Measurements from ENCODE around the gene FOXO4. TPM values are rescaled to one million over a fixed set of nuclear protein-coding genes. Genes with fewer than 3 reads are reported as not detected.

The FOXO4 gene
- total RNA-seq, 1 donor = 22.4 TPM

DNA sequence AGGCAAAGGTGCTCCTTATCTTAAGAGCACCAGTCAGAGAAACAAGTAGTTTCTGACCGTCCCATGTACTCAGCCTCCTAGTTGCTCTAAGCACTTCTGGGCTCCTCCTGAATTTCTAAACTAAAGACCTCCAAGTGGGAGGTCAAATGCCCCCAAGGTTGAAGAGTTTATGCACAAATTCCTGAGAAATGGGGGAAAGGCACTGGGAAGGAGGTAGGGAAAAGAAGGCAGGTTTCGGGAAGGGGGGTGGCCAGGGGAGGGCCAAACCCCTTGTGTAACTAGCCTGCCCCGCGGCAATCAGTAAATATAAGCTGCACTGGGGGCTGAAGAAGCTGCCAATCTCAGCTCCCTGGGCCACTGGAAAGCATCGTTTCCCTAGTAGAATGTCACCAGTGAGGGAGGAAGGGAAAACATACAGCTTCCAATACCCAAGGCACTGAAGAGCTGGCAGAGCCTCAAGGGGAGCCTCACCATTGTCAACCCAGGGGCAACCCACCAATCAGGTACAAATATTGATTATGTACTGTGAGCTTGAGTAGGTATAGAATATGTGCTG, 3.4 kb downstream of the FOXO4 start:
- DNase-seq (ENCODE audit: low read depth in 2 of 3, low spot score in 2 of 3) = no peak

DNA sequence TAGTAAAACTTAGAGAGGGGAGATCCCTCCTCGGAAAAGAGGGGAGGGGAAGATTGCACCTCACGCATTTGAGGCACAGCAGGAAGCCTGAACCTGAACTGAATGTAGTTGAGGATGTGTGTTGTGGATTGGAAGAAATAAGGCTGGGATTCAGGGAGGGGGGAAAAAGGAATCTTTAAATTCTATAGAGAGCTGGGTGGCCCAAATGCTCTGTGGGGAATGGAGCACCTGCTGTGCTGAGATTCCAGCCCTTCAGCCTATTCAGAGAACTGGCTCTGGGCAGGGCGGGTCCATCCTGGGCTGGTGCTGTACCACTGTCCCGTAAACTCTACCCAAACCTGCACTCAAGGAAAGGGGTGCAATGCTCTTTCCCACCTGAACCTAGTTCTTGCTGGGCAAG, 4.1 kb downstream of the FOXO4 start:
- DNase-seq (ENCODE audit: low read depth in 2 of 3, low spot score in 2 of 3) = no peak

DNA sequence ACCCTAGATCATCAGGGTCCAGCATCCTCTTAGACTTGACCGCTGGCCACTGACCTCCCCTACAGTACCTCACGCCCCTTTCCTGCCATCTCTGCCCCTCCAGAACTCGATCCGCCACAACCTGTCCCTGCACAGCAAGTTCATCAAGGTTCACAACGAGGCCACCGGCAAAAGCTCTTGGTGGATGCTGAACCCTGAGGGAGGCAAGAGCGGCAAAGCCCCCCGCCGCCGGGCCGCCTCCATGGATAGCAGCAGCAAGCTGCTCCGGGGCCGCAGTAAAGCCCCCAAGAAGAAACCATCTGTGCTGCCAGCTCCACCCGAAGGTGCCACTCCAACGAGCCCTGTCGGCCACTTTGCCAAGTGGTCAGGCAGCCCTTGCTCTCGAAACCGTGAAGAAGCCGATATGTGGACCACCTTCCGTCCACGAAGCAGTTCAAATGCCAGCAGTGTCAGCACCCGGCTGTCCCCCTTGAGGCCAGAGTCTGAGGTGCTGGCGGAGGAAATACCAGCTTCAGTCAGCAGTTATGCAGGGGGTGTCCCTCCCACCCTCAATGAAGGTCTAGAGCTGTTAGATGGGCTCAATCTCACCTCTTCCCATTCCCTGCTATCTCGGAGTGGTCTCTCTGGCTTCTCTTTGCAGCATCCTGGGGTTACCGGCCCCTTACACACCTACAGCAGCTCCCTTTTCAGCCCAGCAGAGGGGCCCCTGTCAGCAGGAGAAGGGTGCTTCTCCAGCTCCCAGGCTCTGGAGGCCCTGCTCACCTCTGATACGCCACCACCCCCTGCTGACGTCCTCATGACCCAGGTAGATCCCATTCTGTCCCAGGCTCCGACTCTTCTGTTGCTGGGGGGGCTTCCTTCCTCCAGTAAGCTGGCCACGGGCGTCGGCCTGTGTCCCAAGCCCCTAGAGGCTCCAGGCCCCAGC, 5.2 kb downstream of the FOXO4 start:
- no peak for DNase-seq (ENCODE audit: low read depth in 2 of 3, low spot score in 2 of 3)

DNA sequence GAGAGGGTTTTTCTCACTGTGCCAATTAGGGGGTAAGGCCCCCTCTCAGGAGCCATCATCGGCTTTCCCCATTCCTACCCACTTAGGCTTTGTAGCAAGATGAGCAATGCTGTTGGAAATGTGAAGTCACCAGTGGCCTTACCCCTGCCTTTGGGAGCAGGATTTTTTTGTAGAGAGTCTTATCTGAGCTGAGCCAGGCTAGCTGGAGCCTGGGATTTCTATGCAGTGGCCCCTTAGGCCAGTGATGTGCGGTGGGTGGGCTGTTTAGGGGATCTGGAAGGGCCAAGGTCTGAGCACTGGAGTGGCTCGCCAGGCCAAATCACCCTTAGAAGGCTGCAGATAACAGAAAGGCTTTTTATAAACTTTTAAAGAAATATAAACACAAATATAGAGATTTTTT, 6.6 kb downstream of the FOXO4 start:
- no peak for DNase-seq (ENCODE audit: low read depth in 2 of 3, low spot score in 2 of 3)

DNA sequence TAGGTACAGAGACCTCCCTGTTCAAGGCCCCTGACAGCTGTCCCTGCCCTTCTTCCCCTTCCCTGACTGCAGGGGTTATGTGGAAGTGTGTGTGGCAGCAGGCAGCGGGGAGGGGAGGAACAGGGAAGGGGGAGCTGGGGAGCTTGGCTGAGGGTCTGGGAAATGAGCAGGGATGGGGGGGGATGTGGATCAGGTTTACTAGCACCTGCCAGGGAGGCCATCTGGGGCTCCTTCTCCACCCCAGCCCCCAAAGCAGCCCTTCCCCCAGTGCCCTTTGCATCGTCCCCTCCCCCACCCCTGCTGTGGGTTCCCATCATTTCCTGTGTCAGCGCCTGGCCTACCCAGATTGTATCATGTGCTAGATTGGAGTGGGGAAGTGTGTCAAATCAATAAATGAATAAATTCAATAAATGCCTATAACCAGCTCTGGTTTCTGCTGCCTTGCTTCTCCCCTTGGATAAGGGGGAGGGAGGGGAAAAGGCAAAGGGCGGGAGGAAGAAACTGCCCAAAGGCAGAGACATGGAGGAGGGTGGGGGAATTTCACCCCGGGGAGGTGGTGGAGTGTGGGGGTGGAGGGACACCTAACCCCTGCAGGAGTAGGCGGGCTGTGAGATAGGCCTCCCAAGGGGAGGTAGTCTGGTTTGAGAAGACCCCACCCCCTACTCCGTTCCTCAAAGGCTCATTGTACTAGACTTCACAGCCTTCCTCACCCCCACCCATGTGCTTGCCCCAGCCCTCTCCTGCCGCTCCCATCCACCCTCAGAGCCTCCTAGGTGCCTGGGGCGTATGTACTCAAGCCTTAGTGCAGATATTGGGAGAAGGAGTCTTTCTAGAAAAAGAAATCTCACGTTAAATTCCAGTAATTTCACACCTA, 7.7 kb downstream of the FOXO4 start:
- peak in 2 of 3 donors; percentile 60 to 84 for DNase-seq (ENCODE audit: low read depth in 2 of 3, low spot score in 2 of 3)

DNA sequence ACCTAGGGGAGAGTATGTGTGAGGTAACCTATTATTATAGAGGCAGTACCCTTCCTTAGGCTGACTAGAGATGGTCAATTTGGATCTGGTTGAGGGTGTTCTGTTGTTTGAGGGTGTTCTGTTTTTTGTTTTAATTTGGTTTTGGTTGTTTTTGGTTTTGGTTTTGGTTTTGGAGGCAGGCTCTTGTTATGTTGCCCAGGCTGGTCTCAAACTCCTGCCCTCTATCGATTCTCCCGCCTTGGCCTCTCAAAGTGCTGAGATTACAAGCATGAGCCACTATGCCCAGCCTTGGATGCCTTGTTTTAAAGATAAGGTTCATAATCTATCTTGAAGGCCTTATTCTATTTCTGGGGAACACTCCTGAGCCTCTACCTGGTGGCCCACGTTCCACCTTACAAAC, 10.0 kb downstream of the FOXO4 start:
- no peak for DNase-seq (ENCODE audit: low read depth in 2 of 3, low spot score in 2 of 3)

DNA sequence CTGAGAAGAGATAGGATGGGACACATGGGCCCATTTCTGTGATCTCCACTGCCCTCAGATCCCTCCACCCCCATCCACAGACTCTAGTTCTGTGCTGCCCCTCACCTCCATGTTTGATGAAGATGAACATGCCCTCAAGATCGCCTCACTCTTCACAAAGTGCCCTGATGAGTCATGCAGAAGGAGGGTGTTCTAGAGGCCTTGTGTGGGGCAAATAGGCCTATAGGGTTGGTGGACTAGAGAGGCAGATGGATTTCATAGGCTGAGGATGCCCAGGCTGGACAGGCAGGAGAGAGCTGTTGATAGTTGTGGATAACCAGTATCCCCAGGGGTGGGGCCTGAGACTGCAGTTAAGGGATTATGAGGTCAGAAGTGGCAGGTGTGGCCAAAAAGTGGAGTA, 10.8 kb downstream of the FOXO4 start, which contains the start of gene CXorf65:
Gene CXorf65, minus strand, starts transcription at position 314 of the 400 bp plus-strand sequence. Its CDS starts 184 bp downstream, at position 130.
- no peak for DNase-seq (ENCODE audit: low read depth in 2 of 3, low spot score in 2 of 3)

DNA sequence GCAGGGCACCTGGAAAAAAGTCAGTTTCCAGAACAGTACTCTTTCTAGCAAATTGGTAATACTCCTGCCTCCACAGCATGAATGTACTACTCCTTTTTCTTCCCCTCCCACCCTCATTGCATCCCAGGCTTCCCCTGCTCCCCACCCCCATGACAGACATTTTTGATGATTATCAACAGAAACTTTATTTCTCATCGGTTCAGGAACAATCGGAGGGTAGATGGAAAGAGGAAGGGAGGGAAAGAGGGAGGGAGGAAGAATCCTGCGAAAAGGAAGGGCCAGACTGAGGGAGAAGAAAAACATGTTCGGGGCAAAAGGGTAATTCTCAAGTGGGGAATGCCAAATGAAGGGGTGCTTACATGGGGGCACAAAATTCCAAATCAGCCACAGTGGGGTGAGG, 11.6 kb downstream of the FOXO4 start:
- DNase-seq (ENCODE audit: low read depth in 2 of 3, low spot score in 2 of 3) = no peak

DNA sequence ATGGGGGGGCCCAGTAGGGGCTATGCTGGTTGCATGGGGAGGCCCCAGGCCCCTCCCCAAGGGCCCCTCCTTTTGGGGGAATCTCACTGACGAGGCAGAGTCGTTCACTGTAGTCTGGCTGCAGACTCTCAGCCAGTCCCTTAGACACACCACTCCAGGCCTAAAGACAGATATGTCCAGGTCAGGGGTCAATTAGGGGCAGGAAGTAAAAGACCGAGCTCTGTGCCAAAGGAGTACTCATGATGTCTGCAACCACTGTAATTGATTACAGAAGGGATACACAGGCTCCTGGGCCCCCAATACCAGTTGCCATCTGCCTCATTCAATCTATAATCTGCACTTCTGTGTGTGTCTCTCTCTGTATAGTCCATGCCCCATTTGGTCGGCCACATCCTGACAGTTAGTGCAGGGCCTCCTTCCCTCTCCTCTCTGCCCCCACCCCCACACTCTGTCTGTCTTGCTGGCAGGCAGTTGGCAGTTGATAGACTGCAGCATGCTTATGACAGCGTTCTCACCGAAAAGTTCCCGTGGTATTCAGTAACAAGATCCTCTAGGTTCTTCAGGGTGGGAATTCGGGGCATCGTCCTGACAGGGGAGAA, 12.2 kb downstream of the FOXO4 start:
- peak in 1 of 3 donors; percentile 74 for DNase-seq (ENCODE audit: low read depth in 2 of 3, low spot score in 2 of 3)

DNA sequence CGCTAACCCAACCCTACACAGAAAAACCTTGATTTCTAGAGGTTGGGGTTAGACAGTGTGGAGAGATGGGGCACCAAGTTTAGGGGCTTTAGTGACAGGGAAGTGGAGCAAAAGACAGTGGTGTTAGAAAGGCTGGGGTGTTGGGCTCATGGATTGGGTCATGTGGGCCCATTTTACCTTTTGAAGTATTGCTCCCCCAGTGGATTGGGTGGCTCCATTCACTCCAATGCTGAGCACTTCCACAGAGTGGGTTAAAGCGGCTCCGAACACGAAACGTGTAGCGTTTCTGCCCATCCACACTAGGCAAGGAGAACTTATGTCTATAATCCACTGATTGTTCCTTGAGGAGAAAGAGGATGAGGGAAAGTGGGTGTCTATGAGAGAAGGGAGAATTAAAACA, 13.4 kb downstream of the FOXO4 start:
- no peak for DNase-seq (ENCODE audit: low read depth in 2 of 3, low spot score in 2 of 3)

DNA sequence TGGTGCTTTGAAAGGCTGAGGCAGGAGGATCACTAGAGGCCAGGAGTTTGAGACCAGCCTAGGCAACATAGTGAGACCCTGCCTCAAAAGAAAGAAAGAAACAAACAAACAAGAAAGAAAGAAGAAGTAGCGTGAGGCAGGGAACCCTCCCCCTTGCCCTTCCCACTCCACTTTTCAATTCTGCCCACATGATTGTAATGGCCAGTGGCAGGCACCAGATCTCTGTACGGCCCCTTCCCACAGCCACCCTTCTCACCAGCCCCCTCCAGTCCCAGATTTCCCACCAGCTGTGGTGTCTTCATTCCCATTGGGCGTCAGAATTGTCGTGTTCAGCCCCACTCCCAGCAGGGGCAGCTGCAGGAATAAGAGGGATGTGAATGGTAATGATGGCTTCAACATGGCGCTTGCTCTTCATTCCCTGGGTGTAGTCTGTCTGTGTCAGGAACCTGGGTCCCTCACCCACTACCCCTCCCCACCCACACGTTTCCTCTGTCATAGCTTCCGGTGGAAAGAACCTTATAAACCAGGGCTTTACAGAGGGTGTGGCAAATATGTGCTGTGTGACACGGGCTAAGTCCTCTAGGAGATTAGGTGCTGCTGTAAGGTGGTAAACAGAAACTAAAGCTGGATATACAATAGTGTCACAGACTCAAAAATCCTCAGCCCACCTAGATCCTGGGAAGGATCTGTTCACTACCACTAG, 15.6 kb downstream of the FOXO4 start, which contains the start of gene IL2RG:
Gene IL2RG, minus strand, starts transcription at position 437 of the 703 bp plus-strand sequence. Its CDS starts 38 bp downstream, at position 399.
- DNase-seq (ENCODE audit: low read depth in 2 of 3, low spot score in 2 of 3) = peak; percentile 66 to 89 (median 83)

DNA sequence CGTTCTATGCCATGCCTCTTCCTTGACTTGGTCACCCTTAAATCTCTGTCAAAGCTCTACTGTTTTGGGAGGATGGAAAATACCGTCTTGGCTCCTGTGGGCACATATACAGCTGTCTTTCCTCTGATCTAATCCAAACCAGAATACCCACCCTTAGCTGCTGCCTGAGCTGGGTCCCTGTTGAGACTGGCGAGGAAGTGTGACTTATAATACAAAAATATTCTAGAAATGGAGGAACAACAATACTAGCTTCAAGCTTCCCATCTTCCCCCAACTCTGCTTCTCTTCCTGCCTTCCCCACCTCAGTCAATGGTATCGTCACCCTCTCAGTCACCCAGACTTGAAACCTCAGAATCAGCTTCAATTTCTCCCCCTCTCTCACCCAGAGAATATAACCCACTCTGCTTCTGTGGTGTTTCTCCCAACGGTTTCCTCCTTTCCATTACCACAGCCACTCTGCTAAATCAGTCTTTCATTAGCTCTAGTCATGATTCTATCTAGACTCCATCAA, 16.3 kb downstream of the FOXO4 start:
- peak in 1 of 3 donors; percentile 50 for DNase-seq (ENCODE audit: low read depth in 2 of 3, low spot score in 2 of 3)

DNA sequence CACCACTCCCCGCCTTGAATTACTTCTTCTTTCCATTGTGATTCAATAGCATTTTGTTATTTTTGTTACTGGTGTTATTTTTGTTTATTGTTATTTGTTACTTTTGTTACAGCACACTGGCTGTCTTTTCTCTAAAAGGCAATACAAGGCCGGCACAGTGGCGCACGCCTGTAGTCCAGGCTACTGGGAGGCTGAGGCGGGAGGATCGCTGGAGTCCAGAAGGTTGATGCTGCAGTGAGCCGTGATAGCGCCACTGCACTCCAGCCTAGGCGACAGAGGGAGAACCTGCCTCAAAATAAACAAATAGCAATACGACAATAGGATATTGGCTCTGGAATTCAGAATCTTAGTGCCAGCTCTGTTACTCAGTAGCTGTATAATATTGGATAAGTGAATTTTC, 21.7 kb downstream of the FOXO4 start:
- no peak for DNase-seq (ENCODE audit: low read depth in 2 of 3, low spot score in 2 of 3)

DNA sequence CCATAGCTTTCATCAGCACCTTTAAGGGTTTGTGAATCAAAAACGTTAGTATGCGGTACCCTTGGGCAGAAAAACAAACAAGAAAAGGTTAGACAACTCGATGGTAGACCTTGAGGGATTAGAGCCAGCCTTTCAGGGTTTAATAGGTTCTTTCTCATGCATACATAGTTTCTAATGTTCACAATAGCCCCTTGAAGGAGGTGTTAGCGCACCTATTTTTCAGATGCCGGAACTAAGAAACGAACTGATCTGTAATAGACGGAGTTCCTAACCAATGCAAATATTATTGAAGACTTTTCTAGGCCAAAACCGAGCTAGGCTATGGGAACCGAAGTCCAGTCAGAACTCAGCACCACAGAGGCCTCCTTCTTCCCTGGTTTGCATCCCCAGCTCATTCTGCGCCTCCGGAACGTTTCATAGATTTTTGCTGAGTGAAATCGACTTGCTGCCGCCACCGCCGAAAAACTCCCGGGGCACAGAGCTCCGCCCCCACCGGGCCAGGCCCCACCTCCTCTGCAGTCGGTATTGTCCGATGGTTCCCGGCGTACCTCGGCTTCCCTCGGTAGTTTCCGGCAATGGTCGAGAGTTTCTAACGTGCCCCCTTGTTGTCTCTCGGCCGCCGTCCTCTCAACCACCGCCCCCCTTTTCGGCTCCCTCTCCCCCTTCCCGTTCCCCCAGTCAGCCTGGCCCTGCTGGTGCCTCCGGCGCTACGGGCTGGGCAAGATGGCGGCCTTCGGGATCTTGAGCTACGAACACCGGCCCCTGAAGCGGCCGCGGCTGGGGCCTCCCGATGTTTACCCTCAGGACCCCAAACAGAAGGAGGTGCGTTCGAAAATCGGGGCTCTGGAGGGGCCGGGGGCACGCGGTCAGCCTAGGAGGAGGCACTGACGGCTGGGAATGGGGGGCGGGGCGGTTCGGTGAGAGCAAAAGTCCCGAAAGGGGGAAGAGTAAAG, 22.7 kb downstream of the FOXO4 start, which contains the start of gene MED12:
Gene MED12, plus strand, starts transcription at position 565 of the 953 bp plus-strand sequence. Its CDS starts 159 bp downstream, at position 724.
- DNase-seq (ENCODE audit: low read depth in 2 of 3, low spot score in 2 of 3) = peak in 2 of 3 donors; percentile 86 to 89

DNA sequence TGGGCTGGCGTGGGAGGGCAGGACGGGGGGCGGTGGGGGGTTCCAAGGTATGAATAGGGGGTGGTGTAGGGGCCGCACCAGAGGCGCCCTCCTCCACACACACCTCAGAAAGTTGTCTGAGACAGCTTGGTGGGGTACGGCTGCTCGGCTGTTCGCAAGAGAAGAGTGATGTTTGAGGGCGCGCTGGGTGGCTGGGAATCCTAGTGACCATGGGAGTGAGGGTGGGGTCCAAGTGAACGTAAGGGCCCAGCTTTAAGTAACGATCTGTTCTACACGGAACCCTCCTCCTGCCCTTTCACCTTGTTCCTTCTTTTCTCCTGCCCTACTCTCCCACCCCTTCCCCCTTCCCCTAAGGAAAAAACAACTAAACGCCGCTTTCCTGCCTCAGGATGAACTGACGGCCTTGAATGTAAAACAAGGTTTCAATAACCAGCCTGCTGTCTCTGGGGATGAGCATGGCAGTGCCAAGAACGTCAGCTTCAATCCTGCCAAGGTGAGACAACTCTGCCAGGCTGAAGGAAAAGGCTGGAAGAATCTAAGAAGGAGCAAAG, 23.4 kb downstream of the FOXO4 start:
- no peak for DNase-seq (ENCODE audit: low read depth in 2 of 3, low spot score in 2 of 3)

DNA sequence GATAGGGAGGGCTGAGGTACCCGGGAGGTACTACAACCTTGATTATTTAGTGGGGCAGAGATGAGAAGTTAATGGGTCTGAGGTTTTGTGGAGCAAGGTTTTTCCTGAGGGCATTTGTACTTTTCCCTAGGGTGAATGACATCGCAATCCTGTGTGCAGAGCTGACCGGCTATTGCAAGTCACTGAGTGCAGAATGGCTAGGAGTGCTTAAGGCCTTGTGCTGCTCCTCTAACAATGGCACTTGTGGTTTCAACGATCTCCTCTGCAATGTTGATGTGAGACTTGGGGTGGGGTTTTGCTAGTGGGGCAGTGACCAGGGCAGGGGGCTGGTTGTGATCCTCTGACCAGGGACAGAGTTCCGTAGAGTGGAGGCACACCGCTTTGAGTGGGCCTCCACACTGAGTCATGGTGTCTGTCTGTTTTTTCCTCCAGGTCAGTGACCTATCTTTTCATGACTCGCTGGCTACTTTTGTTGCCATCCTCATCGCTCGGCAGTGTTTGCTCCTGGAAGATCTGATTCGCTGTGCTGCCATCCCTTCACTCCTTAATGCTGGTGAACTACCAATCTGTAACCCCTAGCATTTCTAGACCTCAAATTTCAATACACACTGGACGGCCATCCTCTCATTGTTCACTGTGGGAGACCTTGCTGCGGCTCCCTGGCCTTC, 32.6 kb downstream of the FOXO4 start:
- DNase-seq (ENCODE audit: low read depth in 2 of 3, low spot score in 2 of 3) = no peak

DNA sequence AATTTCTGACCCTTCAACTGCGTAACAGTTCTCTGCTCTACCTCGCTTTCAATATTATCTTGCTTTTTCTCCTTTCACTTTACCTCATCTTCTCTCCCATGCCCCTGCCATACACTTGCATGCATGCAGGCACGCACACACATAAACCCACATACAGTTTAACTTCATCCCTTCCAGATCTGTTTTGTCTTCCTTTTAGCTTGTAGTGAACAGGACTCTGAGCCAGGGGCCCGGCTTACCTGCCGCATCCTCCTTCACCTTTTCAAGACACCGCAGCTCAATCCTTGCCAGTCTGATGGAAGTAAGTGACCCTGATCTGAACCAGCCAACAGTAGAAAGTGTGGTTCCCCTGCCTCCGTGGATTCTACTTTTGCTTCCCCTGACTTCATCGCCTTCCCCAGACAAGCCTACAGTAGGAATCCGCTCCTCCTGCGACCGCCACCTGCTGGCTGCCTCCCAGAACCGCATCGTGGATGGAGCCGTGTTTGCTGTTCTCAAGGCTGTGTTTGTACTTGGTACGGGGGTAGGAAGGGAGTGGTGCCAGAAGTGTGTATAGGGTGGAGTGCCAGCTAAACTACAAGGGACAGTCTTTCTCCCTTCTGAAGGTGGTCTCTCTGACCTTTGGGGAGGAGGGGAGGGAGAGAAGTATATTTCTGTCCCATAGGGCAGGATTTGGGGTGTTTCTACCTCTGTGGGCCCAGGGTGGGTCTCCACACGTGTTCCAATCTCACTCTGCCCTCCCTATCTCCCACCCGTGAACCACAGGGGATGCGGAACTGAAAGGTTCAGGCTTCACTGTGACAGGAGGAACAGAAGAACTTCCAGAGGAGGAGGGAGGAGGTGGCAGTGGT, 33.5 kb downstream of the FOXO4 start:
- peak; percentile 47 to 75 (median 56) for DNase-seq (ENCODE audit: low read depth in 2 of 3, low spot score in 2 of 3)

Data from hematopoietic multipotent progenitor cell (in vitro differentiated cells).